Measurements from ENCODE around the gene NPDC1.

NPDC1 gene, protein sequence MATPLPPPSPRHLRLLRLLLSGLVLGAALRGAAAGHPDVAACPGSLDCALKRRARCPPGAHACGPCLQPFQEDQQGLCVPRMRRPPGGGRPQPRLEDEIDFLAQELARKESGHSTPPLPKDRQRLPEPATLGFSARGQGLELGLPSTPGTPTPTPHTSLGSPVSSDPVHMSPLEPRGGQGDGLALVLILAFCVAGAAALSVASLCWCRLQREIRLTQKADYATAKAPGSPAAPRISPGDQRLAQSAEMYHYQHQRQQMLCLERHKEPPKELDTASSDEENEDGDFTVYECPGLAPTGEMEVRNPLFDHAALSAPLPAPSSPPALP

DNA sequence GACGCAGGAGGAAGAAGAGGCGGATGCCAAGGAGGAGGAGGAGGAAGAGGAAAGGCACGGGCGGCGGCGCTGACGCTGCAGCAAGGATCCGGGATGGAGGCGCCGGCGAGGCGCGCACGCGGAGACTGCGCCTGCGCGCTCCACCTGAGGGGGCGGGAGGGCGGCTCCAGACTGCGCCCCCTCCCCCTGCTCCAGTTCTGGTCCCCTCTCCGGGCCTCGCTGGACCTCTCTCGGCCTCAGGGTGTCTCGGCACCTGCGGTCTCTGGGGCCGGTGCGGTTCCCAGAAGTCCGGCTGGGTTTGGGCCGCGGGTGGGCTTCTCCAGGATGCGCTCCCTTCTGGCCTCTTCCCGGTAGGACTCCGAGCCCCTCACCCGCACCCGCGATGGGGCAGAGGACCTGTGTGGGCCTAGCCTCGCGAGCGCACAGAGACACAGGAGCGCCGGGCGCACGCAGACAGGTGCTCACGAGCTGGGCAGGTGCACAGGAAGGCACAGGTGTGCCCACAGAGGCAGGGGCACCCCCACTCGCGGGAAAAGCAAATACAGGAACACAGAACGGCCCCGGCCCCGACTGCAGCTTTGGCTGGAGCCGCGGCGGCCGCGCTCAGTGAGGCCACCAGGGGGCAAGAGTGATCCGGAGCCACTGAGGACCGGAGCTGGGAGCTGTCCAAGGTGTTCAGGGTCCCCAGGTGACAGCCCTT, at the start of gene NPDC1:
Gene NPDC1, minus strand, starts transcription at position 90 of the 700 bp plus-strand sequence. CDS start 188 bp downstream, outside the sequence.
- peak; percentile 84 for DNase-seq

GRCh38 chr9:137089232-137089947, 43.4 kb upstream of the NPDC1 start:
- DNase-seq, result no peak

GRCh38 chr9:137088121-137088520, 42.1 kb upstream of the NPDC1 start:
- no peak for DNase-seq

DNA sequence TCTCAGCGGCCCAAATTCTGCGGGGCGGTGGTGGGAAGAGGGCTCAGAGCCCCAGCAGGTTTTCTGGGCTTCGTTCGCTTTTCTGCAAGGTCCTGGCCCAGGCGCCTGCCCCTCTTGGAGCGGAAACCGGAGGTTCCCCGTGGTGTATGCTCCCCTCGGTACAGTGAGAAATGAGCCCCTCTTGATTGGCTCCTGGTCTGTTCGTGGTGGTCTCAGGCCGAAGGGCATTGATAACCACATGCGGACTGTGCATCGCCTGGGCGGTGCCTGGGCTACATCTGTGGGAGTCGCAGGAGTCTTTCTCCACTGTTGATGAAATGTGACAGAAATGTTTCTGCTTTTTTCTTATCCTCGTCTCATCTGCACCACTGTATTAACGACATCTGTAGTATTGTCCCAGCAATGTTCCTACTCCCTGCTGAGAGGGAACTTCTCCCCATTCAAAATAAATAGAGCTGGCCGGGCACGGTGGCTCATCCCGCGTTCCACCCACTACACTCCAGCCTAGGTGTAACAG, 41.5 kb upstream of the NPDC1 start:
- peak; percentile 40 for DNase-seq

GRCh38 chr9:137086531-137087408, 40.8 kb upstream of the NPDC1 start, which contains the start of gene MAN1B1:
Gene MAN1B1, plus strand, starts transcription at chr9:137086985. Its CDS starts 15 bp downstream, at chr9:137087000.
- DNase-seq, result peak; percentile 99

DNA sequence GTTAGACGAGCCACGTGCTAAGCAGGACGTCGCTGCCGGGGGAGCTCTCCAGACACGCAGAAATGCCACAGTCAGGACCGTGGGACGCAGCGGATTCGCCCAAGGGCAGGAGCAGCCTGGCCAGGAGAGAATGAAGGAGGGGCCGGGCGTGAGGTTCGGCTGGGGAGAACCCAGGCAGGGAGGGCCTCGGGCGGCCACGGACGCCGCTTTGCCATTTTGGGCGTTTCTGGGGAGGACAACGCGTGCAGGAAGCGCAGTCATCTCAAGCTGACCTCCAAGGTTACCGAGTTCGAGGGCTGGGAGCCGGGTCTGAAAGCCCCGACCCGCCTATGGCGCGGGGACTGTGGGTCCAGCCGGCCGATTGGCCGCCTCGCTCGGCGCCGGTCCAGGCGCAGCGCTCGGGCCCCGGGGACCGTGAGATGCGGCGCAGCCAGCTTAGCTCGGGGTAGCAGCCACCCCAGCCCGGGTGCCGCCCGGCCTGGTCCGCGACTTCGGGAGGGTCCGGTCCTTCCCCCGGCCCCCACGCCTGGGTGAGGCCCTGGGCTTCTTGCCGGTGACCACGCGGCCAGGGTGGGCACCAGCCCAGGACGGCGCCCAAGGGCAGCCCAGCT, 40.0 kb upstream of the NPDC1 start:
- DNase-seq, result peak; percentile 52

- DNase-seq, result no peak
These were observed 38.5 kb upstream of the NPDC1 start for GRCh38 chr9:137084526-137084925.

GRCh38 chr9:137083394-137084004, 37.5 kb upstream of the NPDC1 start:
- peak; percentile 97 for DNase-seq

- DNase-seq, result peak; percentile 25
These were observed 36.9 kb upstream of the NPDC1 start for GRCh38 chr9:137082925-137083290.

GRCh38 chr9:137082222-137082924, 36.4 kb upstream of the NPDC1 start:
- no peak for DNase-seq

GRCh38 chr9:137080260-137081122, 34.5 kb upstream of the NPDC1 start:
- no peak for DNase-seq

- no peak for DNase-seq
These were observed 33.4 kb upstream of the NPDC1 start for GRCh38 chr9:137079401-137079787.

DNA sequence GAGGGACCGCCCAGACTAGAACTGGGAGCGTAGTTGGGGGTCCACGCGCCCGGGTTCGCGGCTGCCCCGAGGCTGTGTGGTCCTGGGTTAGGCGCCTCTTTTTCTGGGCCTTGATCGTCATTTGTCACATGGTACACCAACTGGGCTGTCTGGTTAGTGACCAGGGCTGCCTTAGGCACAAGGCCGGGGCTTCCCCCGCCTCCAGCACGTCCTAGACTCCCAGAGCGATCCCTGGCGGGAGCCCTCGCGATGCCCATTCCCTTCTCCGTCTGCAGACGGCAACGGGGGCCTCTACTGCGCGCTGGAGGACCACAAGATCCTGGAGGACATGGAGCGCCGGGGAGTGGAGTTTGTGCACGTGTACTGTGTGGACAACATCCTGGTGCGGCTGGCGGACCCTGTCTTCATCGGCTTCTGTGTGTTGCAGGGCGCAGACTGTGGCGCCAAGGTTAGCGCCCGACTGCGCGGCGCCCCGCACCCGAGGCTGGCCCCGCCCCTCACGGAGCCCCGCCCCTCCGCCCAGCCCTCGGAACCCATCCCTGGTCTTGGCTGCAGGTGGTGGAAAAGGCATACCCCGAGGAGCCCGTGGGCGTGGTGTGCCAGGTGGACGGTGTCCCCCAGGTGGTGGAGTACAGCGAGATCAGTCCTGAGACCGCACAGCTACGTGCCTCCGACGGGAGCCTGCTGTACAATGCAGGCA, 32.9 kb upstream of the NPDC1 start:
- no peak for DNase-seq

DNA sequence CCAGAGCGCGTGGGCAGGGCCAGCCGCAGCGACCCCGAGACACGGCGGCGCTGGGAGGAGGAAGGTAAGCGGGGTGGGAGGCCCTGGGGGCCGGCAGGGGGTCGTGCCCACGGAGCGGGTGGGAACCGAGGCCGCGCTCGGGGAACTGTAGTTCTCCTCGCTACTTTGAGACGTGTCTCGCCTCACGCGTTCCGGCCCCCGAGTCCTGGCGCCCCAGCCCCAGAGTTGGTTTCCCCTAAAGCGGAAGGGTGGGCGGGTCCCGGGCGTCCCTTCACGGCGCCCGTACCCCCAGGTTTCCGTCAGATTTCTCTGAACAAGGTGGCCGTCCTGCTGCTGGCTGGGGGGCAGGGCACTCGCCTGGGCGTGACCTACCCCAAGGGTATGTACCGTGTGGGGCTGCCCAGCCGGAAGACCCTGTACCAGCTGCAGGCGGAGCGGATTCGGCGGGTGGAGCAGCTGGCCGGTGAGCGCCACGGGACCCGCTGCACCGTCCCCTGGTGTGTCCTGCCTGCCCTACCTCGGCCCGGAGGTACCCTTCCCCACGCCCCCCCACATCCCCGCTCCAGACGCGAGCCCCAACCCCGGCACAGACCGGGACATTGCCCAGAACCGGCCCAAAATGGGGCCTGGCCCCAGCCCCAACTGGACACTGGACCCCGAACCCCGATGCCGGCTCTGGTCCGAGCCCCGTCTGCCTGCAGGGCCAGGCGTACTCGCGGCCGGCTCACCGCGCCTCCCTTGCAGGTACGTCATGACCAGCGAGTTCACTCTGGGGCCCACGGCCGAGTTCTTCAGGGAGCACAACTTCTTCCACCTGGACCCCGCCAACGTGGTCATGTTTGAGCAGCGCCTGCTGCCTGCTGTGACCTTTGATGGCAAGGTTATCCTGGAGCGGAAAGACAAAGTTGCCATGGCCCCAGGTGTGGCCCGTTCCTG, 32.0 kb upstream of the NPDC1 start:
- no peak for DNase-seq

DNA sequence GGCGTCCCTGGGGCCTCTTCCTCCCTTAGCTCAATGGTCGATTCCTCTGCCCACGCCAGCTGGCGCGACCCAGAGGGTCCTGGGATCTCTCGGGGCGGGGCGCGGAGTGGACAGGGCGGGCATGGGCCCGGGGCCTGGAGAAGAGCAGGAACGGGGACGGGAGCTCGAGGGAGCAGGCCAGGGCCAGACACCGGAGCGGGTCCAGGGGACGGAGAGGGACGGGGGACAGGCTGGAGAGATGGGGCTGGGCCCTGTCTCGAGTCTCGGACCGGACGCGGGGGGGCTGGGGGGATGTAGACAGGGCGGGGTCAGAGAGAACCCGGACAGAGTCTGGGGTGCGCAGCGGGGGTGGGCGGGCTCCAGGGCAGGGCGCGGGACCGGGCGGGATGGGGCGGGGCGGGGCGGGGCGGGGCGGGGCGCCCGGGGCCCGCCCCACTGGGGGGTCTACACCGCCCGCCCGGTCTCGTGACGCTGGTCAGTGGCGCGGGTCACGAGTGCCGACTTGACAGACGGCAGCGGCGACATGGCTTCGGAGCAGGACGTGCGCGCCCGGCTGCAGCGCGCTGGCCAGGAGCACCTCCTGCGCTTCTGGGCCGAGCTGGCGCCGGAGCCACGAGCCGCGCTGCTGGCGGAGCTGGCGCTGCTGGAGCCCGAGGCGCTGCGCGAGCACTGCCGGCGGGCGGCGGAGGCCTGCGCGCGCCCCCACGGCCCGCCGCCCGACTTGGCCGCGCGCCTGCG, 31.2 kb upstream of the NPDC1 start, which contains the start of gene UAP1L1:
Gene UAP1L1, plus strand, starts transcription at position 508 of the 738 bp plus-strand sequence. Its CDS starts 16 bp downstream, at position 524.
- DNase-seq, result peak; percentile 69

DNA sequence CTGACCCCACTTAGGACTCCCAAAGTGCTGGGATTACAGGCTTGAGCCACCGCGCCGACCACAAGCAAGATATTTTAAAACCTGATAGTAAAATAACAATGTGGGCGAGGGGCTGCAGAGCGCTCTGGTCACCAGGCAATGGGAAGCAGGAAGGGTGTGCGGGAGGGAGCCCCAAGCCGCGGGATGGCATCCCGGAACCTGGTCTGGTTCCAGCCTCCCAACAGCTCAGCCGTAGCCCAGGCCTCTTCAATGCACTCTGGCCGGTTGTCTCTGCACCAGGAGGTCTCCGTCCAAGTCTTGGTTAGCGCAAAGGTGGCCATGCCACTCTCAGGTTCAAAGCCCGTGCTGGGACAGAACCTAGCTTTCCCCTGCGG, 30.6 kb upstream of the NPDC1 start:
- no peak for DNase-seq

DNA sequence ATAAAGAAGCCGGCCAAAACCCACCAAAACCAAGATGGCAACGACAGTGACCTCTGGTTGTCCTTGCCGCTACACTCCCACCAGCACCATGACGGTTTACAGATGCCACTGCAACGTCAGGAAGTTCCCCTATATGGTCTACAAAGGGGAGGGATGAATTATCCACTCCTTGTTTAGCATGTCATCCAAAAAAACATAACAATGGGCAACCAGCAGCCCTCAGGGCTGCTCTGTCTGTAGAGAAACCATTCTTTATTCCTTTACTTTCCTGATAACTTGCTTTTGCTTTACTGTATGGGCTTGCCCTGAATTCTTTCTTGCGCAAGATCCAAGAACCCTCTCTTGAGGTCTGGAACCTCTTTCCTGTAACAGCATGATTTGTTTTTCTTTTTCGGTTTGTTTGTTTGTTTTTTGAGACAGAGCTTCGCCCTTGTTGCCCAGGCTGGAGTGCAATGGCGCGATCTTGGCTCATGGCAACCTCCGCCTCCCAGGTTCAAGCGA, 29.3 kb upstream of the NPDC1 start:
- DNase-seq, result no peak

Measured in NCI-H82 (cell line).